ENCODE measurements around the gene PPP1R12B.
"Not testable (repeated sequence)": the region's sequence is repeated elsewhere in the genome, so short reads cannot be mapped to it uniquely, and the experiment has no call there.

The PPP1R12B gene

GRCh38 chr1:202407378-202407777, 58.9 kb downstream of the PPP1R12B start:
- H3K36me3 Mint-ChIP-seq (ENCODE audit: low read depth); H3K9me3 Mint-ChIP-seq; H3K27me3 Mint-ChIP-seq; H3K27ac Mint-ChIP-seq; H3K4me3 Mint-ChIP-seq: not testable (repeated sequence)
- peaks cover 22% of the 10 kb centered on the region for H3K4me1 Mint-ChIP-seq (ENCODE audit: low read depth)

GRCh38 chr1:202410251-202410650, 61.8 kb downstream of the PPP1R12B start:
- not testable (repeated sequence) for H3K27me3 Mint-ChIP-seq; H3K9me3 Mint-ChIP-seq; H3K27ac Mint-ChIP-seq; H3K36me3 Mint-ChIP-seq (ENCODE audit: low read depth); H3K4me3 Mint-ChIP-seq
- H3K4me1 Mint-ChIP-seq (ENCODE audit: low read depth): peaks cover 22% of the 10 kb centered on the region

DNA sequence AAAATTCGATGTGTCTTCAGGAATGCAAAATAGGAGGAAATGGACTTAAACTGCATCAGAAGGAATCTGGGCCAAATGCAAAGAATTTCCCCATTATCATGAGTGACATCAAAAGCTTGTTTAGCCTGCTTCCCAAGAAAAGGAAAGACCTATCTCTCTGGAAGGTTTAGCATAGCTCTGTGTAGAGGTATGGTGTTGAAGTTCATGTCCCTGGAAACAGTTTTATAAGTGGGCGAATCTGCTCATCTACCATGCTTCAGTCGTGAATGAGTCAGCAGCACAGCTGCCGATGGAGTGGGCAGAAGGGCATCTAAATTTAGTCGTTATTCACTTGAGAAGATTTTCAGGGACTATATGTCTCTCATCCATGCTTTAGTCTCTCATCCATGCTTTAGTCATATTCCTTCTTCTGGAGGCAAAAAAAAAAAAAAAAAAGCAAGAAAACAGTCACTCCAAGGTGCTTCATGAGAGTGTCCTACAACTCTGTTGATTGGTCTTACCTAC, 62.4 kb downstream of the PPP1R12B start:
- not testable (repeated sequence) for H3K27ac Mint-ChIP-seq; H3K9me3 Mint-ChIP-seq; H3K4me3 Mint-ChIP-seq; H3K27me3 Mint-ChIP-seq; H3K36me3 Mint-ChIP-seq (ENCODE audit: low read depth)
- peaks cover 22% of the 10 kb centered on the region for H3K4me1 Mint-ChIP-seq (ENCODE audit: low read depth)

- Mint-ChIP-seq H3K4me3 (no peak overlapping the region), H3K9me3 (no peaks in the 10 kb centered on the region), H3K27ac (no peak overlapping the region), H3K27me3 (no peaks in the 10 kb centered on the region), H3K36me3 (ENCODE audit: low read depth) (no peaks in the 10 kb centered on the region), H3K4me1 (ENCODE audit: low read depth) (peaks cover 22% of the 10 kb centered on the region)
Measured at GRCh38 chr1:202411422-202411821, 62.9 kb downstream of the PPP1R12B start.

DNA sequence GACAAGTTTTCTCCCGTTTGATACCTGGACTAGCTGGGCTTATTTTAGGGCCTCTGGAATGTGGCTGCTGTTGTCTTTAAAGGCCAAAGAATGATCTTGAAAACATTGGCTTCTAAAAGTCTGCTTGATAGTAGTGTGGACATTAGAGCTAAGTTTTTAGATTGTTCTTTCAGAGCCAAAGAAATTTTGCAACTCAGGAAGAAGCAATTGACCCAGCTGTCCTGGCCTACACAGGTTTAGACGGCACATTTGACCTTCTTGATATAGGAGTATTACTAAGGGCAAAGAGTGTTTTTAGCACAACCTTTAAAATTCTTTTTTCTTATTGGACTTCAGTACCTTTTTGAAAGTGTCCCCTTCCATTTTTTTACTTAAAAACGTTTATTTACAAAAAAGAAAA, 63.9 kb downstream of the PPP1R12B start:
- not testable (repeated sequence) for H3K27ac Mint-ChIP-seq; H3K4me3 Mint-ChIP-seq; H3K27me3 Mint-ChIP-seq; H3K9me3 Mint-ChIP-seq; H3K36me3 Mint-ChIP-seq (ENCODE audit: low read depth)
- peaks cover 12% of the 10 kb centered on the region for H3K4me1 Mint-ChIP-seq (ENCODE audit: low read depth)

DNA sequence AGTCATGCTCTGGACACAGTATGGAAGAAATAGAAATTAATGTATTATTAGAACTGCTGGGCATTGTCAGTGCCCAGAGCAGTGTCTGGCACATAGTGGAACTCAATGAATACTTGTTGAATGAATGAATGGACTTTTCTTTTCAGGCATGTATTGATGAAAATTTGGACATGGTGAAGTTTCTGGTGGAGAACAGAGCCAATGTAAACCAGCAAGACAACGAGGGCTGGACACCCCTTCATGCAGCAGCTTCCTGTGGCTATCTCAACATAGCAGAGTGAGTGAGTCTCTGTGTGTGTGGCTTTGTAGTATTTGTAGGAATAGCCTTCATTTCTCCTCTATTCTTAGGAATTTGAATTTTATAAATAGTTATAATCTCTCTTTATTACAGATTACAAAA, 68.1 kb downstream of the PPP1R12B start:
- Mint-ChIP-seq H3K9me3 (no peaks in the 10 kb centered on the region), H3K27me3 (no peaks in the 10 kb centered on the region), H3K27ac (no peak overlapping the region), H3K4me1 (ENCODE audit: low read depth) (no peaks in the 10 kb centered on the region), H3K4me3 (no peak overlapping the region), H3K36me3 (ENCODE audit: low read depth) (no peaks in the 10 kb centered on the region)

DNA sequence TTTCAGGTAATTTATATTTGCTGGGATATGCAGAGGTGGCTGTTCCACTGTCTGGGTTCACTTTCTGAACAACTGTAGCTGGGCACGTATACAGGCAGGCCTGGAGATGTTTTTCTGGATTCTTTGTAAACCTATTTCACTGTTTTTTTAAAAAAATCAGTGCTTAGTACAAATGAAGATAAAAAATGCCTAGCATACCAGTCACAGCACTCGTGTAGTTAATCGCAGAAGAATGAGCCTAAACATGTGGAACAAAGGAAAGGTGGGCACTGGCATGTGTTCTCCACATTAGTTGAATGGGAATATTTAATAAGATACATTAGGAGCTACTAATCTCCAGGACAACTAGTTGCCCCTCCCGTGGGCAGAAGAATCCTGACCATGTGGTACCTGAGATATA, 68.6 kb downstream of the PPP1R12B start:
- not testable (repeated sequence) for H3K4me1 Mint-ChIP-seq (ENCODE audit: low read depth); H3K9me3 Mint-ChIP-seq; H3K36me3 Mint-ChIP-seq (ENCODE audit: low read depth); H3K27me3 Mint-ChIP-seq; H3K4me3 Mint-ChIP-seq; H3K27ac Mint-ChIP-seq

DNA sequence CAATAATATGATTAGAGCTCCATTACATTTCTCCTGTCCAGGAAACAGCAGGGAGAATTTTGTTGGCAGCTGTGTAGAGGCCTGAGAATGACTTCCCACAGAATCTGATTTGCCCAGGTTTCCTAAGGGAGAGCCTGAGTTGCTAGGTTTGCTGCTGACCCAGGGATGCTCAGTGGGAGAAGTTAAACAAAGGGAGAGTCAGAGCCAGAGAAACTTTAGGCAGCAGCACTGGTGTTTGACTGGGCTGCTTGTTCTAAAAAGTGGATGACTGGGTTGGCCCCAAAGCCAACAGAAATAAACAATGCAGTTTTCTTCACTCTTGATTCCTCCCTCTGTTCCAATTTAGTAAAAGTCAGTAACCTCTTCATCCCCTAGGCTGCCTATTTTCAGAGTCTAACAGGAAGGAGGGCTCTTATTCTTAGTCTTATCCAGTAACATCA, 69.3 kb downstream of the PPP1R12B start:
- not testable (repeated sequence) for H3K4me3 Mint-ChIP-seq; H3K27ac Mint-ChIP-seq; H3K36me3 Mint-ChIP-seq (ENCODE audit: low read depth); H3K27me3 Mint-ChIP-seq; H3K9me3 Mint-ChIP-seq; H3K4me1 Mint-ChIP-seq (ENCODE audit: low read depth)

- not testable (repeated sequence) for H3K27ac Mint-ChIP-seq; H3K27me3 Mint-ChIP-seq; H3K4me1 Mint-ChIP-seq (ENCODE audit: low read depth); H3K36me3 Mint-ChIP-seq (ENCODE audit: low read depth); H3K4me3 Mint-ChIP-seq; H3K9me3 Mint-ChIP-seq
Measured at GRCh38 chr1:202419731-202420130, 71.2 kb downstream of the PPP1R12B start.

DNA sequence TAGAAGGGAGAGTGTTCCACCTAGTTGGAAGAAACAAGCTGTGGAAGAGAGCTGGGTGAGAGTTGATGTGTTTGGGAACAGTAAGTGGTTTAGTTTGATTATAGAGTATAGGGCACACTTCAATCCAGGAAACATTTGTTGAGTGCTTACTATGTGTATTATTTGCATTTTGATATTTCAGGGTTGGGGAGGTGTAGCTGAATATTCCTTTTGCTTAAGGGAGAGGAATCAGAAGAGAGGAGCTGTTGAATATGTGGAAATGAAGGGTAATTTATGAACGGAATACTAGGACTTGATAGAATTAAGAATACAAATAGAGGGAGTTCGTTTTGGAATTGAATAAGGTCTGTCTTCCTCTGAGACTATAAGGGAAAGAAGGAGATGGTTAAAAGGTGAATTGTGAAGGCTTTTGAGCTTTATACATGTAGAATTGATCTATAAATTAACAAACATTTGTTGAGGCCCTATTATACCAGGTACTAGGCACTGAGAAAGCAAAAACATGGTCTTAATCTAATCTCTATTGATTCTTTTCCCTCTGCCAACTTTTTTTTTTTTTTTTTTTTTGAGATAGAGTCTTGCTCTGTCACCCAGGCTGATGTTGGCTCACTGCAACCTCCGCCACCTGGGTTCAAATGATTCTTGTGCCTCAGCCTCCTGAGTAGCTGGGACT, 72.1 kb downstream of the PPP1R12B start:
- H3K36me3 Mint-ChIP-seq (ENCODE audit: low read depth); H3K27me3 Mint-ChIP-seq; H3K9me3 Mint-ChIP-seq; H3K27ac Mint-ChIP-seq; H3K4me1 Mint-ChIP-seq (ENCODE audit: low read depth); H3K4me3 Mint-ChIP-seq: not testable (repeated sequence)

- not testable (repeated sequence) for H3K4me1 Mint-ChIP-seq (ENCODE audit: low read depth); H3K9me3 Mint-ChIP-seq; H3K4me3 Mint-ChIP-seq; H3K27ac Mint-ChIP-seq; H3K36me3 Mint-ChIP-seq (ENCODE audit: low read depth); H3K27me3 Mint-ChIP-seq
Measured at GRCh38 chr1:202422709-202423108, 74.2 kb downstream of the PPP1R12B start.

- not testable (repeated sequence) for H3K4me1 Mint-ChIP-seq (ENCODE audit: low read depth); H3K9me3 Mint-ChIP-seq; H3K27me3 Mint-ChIP-seq; H3K4me3 Mint-ChIP-seq; H3K27ac Mint-ChIP-seq; H3K36me3 Mint-ChIP-seq (ENCODE audit: low read depth)
Measured at GRCh38 chr1:202424260-202424659, 75.8 kb downstream of the PPP1R12B start.

GRCh38 chr1:202430111-202430510, 81.6 kb downstream of the PPP1R12B start:
- H3K4me3 Mint-ChIP-seq; H3K27me3 Mint-ChIP-seq; H3K36me3 Mint-ChIP-seq (ENCODE audit: low read depth); H3K4me1 Mint-ChIP-seq (ENCODE audit: low read depth); H3K9me3 Mint-ChIP-seq; H3K27ac Mint-ChIP-seq: not testable (repeated sequence)

DNA sequence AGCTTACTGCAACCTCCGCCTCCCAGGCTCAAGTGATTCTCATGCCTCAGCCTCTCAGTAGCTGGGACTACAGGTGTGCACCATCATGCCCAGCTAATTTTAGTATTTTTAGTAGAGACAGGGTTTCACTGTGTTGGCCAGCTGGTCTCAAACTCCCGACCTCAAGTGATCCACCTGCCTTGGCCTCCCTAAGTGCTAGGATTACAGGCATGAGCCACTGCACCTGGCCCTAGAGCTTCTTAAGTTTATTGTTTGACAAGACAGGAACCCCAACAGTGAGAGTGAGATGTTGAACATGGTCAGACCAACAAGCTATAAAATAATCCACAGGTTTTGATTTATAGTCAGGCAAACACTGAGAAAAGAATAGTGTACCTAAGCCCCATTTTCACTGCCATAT, 83.8 kb downstream of the PPP1R12B start:
- not testable (repeated sequence) for H3K36me3 Mint-ChIP-seq (ENCODE audit: low read depth); H3K27ac Mint-ChIP-seq; H3K9me3 Mint-ChIP-seq; H3K27me3 Mint-ChIP-seq; H3K4me1 Mint-ChIP-seq (ENCODE audit: low read depth); H3K4me3 Mint-ChIP-seq

- Mint-ChIP-seq H3K36me3 (ENCODE audit: low read depth) (no peaks in the 10 kb centered on the region), H3K4me1 (ENCODE audit: low read depth) (no peaks in the 10 kb centered on the region), H3K9me3 (no peaks in the 10 kb centered on the region), H3K27ac (no peak overlapping the region), H3K4me3 (no peak overlapping the region), H3K27me3 (no peaks in the 10 kb centered on the region)
Measured at GRCh38 chr1:202433155-202434043, 84.9 kb downstream of the PPP1R12B start.

DNA sequence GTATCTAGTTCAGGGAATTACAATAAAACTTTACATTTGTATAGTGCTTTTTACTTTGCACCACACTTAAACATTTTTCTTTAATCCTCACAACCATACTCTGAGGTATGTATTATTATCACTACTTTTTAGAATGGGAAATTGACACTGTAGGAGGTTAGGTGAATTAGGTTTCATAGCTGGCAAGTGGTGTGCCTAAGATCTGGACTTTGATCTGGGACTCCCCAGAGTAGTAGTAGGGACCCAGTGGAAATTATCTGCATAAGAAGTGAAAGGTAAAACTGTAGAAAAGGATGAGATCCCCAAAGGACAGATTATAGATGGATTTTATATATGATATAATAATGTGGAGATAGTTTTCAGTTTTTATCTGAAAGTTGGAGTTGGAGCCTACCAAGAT, 85.6 kb downstream of the PPP1R12B start:
- Mint-ChIP-seq H3K27me3 (no peaks in the 10 kb centered on the region), H3K9me3 (no peaks in the 10 kb centered on the region), H3K27ac (no peak overlapping the region), H3K4me3 (no peak overlapping the region), H3K4me1 (ENCODE audit: low read depth) (no peaks in the 10 kb centered on the region), H3K36me3 (ENCODE audit: low read depth) (no peaks in the 10 kb centered on the region)

Data from stimulated activated naive CD8-positive, alpha-beta T cell treated with anti-CD3 and anti-CD28 coated beads, Interleukin-15, Interleukin-2, amounts not matched to agents 100 ng/mL and 50 ng/mL, for 24 hours (primary cell).